GM18505 (cell line): Measurements from ENCODE around the gene ACTL6B.

Experiments
- ATAC-seq: cut with Tn5 transposase; IDR thresholded peaks from one replicate; pipeline ENCODE4 v1.9.1; 2021; ENCODE audit not compliant: unreplicated experiment
- POLR2A ChIP-seq: IDR thresholded peaks from 4 replicates; pipeline ENCODE4 v1.6.1; 2011; ENCODE audit warnings: borderline replicate concordance; ENCODE audit not compliant: insufficient read depth, insufficient read length; ENCODE audit errors: extremely low read depth

ACTL6B gene

GRCh38 chr7:100602889-100603725 is 53.1 kb downstream of the ACTL6B start:
- no peak for ATAC-seq
- no peak for TF ChIP-seq POLR2A

- no peak for TF ChIP-seq POLR2A
- no peak for ATAC-seq
Observed at GRCh38 chr7:100600730-100601038, 55.6 kb downstream of the ACTL6B start.

GRCh38 chr7:100599911-100600729 is 56.1 kb downstream of the ACTL6B start:
- no peak for ATAC-seq
- TF ChIP-seq POLR2A = no peak

GRCh38 chr7:100598425-100598824 is 57.8 kb downstream of the ACTL6B start:
- no peak for ATAC-seq
- TF ChIP-seq POLR2A = no peak

- TF ChIP-seq POLR2A = no peak
- ATAC-seq = no peak
Observed at GRCh38 chr7:100595188-100595587, 61.1 kb downstream of the ACTL6B start.
